NB4 (cell line): ENCODE data around the gene AKAIN1.
A peak's percentile ranks its signal among the peaks of the same experiment; 100 is the strongest.

Experiments
- CTCF ChIP-seq: IDR thresholded peaks from one replicate; pipeline ENCODE4 v1.5.1; 2012; ENCODE audit warnings: low read depth, low read length
- MAX ChIP-seq: IDR thresholded peaks from 2 replicates; pipeline ENCODE4 v1.6.1; 2011; ENCODE audit warnings: low read depth, low read length
- POLR2A ChIP-seq: IDR thresholded peaks from 2 replicates; pipeline ENCODE4 v1.6.1; 2011; ENCODE audit warnings: mild to moderate bottlenecking; ENCODE audit not compliant: insufficient read length; ENCODE audit errors: extremely low read depth

DNA sequence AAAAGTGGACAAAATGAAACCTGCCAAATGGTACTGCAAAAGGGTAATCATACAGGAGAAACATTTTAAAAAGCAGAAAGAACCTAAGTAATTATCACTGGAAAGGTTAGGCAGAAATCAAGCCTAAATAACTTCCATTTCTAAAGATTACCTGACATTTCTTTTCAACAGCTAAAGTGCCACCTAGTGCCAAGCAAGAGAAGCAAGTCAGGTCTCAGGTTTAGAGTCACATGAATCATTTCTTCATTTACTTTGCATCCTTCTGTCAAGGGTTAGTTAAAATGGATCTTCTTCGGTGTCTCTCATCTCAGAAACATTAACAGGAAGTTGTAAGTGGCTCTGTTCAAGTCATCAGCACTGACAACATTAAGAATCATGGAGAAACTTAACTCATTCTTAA lies 90.3 kb downstream of the AKAIN1 start:
- no peak for TF ChIP-seq POLR2A
- TF ChIP-seq CTCF = peak; percentile 13
- TF ChIP-seq MAX = no peak
